ENCODE data around the gene LCN1.

GRCh38 chr9:135509458-135509857 lies 11.8 kb upstream of the LCN1 start:
- TF ChIP-seq GATA2 (IDR thresholded peaks at IDR 0.05; ENCODE audit: low read depth, low read length) = no peak
- TF ChIP-seq GATA3 (IDR thresholded peaks at IDR 0.05; ENCODE audit: low read depth, low read length) = no peak
